K562 (cell line): ENCODE results near the gene RNF126. TPM values are rescaled to one million over a fixed set of nuclear protein-coding genes. Genes with fewer than 3 reads are reported as not detected.

Experiments used
- ATAC-seq: fragments of 200-7000 bp; cut with Tn5 transposase; 3 replicates; pipeline ENCODE4 v1.9.1; 2020; ENCODE audit warnings: moderate library complexity
- BruUV-seq: library from RNA; stranded (reverse); fragments of 400-500 nt; replicated peaks from 2 replicates; lab custom pipeline; 2021; lab: Mats Ljungman, UMichigan
- CTCF ChIA-PET: fragments of 300-600 bp; formaldehyde crosslinking; extraction: SDS; loops from one replicate; lab custom pipeline; 2021; ENCODE audit warnings: low intra/inter-chr PET ratio; lab: Yijun Ruan, JAX
- POLR2A ChIA-PET: fragments of 300-600, 350-650 bp; sonication (Branson Sonifier 250); formaldehyde crosslinking; extraction: SDS; loops from one replicate; lab custom pipeline; 2021; ENCODE audit warnings: antibody characterized with exemption, inconsistent platforms; lab: Yijun Ruan, JAX
- DNase-seq, 4 experiments: peaks; one replicate each; pipeline versions ENCODE4 v3.0.0 to v3.0.0-alpha.2; 2011 to 2018; ENCODE audit warnings: low spot score in 3 of 4, mixed read lengths in 3 of 4; ENCODE audit errors: extremely low read depth in 1 of 4
- FAIRE-seq: peaks from 2 replicates; lab custom pipeline; 2011; peaks lifted over from hg19 to GRCh38; lab: Jason Lieb, UNC
- H2AFZ ChIP-seq: 2 replicates; pipeline ENCODE4 v1.6.0; 2011; ENCODE audit warnings: low read depth, low read length, control low read depth, inconsistent platforms
- H3K27ac ChIP-seq: fragments of 200-600 bp; 3 replicates; pipeline ENCODE4 v1.8.0; 2011; ENCODE audit warnings: low read depth, mild to moderate bottlenecking, control low read depth, inconsistent platforms, low read length, moderate library complexity, mixed read lengths; ENCODE audit errors: extremely low read depth
- H3K27me3 ChIP-seq, 2 experiments: fragments of 300-600 bp in 1 of 2; 2 replicates in 1 of 2; 3 replicates in 1 of 2; pipeline versions ENCODE4 v1.6.0 to v1.8.0; 2011; ENCODE audit warnings: inconsistent platforms in 2 of 2, low read length in 2 of 2, mild to moderate bottlenecking in 1 of 2, mixed read lengths in 1 of 2, moderate library complexity in 1 of 2; ENCODE audit not compliant: control insufficient read depth in 2 of 2, insufficient read depth in 2 of 2
- H3K36me3 ChIP-seq: fragments of 300-600 bp; 3 replicates; pipeline ENCODE4 v1.8.0; 2011; ENCODE audit warnings: mild to moderate bottlenecking, low read length, inconsistent platforms; ENCODE audit not compliant: control insufficient read depth, insufficient read depth
- H3K4me1 ChIP-seq, 2 experiments: fragments of 200-600 bp in 1 of 2; replicated peaks in 1 of 2; 2 replicates in 1 of 2; 3 replicates in 1 of 2; pipeline versions ENCODE4 v1.5.1 to v1.8.0; 2011; ENCODE audit warnings: inconsistent platforms in 2 of 2, low read length in 2 of 2, mild to moderate bottlenecking in 1 of 2, mixed read lengths in 1 of 2, moderate library complexity in 1 of 2; ENCODE audit not compliant: control insufficient read depth in 2 of 2, insufficient read depth in 2 of 2
- H3K4me2 ChIP-seq: 2 replicates; pipeline ENCODE4 v1.6.1; 2011; ENCODE audit warnings: low read length, control low read depth, inconsistent platforms, mixed read lengths; ENCODE audit not compliant: insufficient read depth
- H3K4me3 ChIP-seq: fragments of 200-600 bp; sonication (generic), shearing (Covaris generic); 2 replicates; pipeline ENCODE4 v1.5.1; 2016; ENCODE audit warnings: control low read depth, inconsistent platforms
- H3K79me2 ChIP-seq: fragments of 200-600 bp; 3 replicates; pipeline ENCODE4 v1.8.0; 2011; ENCODE audit warnings: low read length, inconsistent platforms; ENCODE audit not compliant: control insufficient read depth, insufficient read depth
- H3K9ac ChIP-seq, 2 experiments: 2 replicates each; pipeline versions ENCODE4 v1.6.0 to v1.6.1; 2011; ENCODE audit warnings: low read depth in 2 of 2, low read length in 2 of 2, control low read depth in 1 of 2, inconsistent platforms in 1 of 2, mild to moderate bottlenecking in 1 of 2, mixed read lengths in 1 of 2; ENCODE audit not compliant: insufficient read depth in 1 of 2
- H3K9me1 ChIP-seq: one replicate; pipeline ENCODE4 v1.6.0; 2011; ENCODE audit warnings: inconsistent platforms, mild to moderate bottlenecking, low read length, moderate library complexity; ENCODE audit not compliant: control insufficient read depth, insufficient read depth
- H3K9me3 ChIP-seq: replicated peaks from 2 replicates; pipeline ENCODE4 v1.5.1; 2011; ENCODE audit warnings: low read depth, low read length, inconsistent platforms; ENCODE audit not compliant: control insufficient read depth, insufficient read depth
- H4K20me1 ChIP-seq: replicated peaks from 2 replicates; pipeline ENCODE4 v1.6.1; 2011; ENCODE audit warnings: low read length, inconsistent platforms, mixed read lengths; ENCODE audit not compliant: control insufficient read depth, insufficient read depth
- HMGXB4 ChIP-seq: sonication (generic); formaldehyde crosslinking; IDR thresholded peaks from 2 replicates; pipeline ENCODE4 v1.8.1; 2023; ENCODE audit warnings: mild to moderate bottlenecking, missing genetic modification reagents
- RBFOX2 ChIP-seq: fragments of 200-400 bp; formaldehyde crosslinking; IDR thresholded peaks from 2 replicates; pipeline ENCODE4 v1.6.1; 2017; ENCODE audit warnings: low read depth, mild to moderate bottlenecking, low read length, moderate library complexity
- SPI1 ChIP-seq: IDR thresholded peaks from 2 replicates; pipeline ENCODE4 v1.6.1; 2011; ENCODE audit warnings: low read depth, low read length, control low read depth, borderline replicate concordance
- THRB ChIP-seq: fragments of 450-650 bp; formaldehyde crosslinking; conservative IDR thresholded peaks from 2 replicates; pipeline ENCODE4 v1.4.0; 2022; ENCODE audit warnings: mild to moderate bottlenecking, missing genetic modification characterization
- ZNF584 ChIP-seq: fragments of 200-800 bp; sonication (Bioruptor generic); IDR thresholded peaks from 2 replicates; pipeline ENCODE4 v1.6.1; 2016; ENCODE audit warnings: low read depth, mild to moderate bottlenecking, missing genetic modification characterization, missing compliant biosample characterization
- WGBS: fragments of 100-300 bp; shearing (Covaris generic); methylation state at CpG from one replicate; pipeline ENCODE4 v1.1.6; 2016; ENCODE audit warnings: low coverage, mixed read lengths; ENCODE audit not compliant: insufficient coverage; ENCODE audit errors: missing lambda C conversion rate; 5-methylcytosine and 5-hydroxymethylcytosine counted together
- in situ Hi-C: fragments of 300-500 bp; cut with MboI; formaldehyde crosslinking; loops from 4 replicates; pipeline ENCODE4 v1.15.0; 2018; ENCODE audit warnings: inconsistent platforms, mixed read lengths
- intact Hi-C: fragments of 100-400 bp; cut with micrococcal nuclease; formaldehyde crosslinking; loops from 2 replicates; pipeline ENCODE4 v1.14.2; 2022
- polyA plus RNA-seq, 8 experiments: library from polyadenylated mRNA; depleted of rRNA in 4 of 8; stranded (reverse) in 5 of 8; unstranded in 3 of 8; fragments of >200 nt; fragmentation: Nextera tagmentation in 2 of 8; fragmentation: Illumina TruSeq in 1 of 8; extraction: Ambion mirVana in 2 of 8; extraction: Trizol in 1 of 8; gene quantifications; 2 replicates each; pipeline versions ENCODE4 v1.2.1 to v1.2.3, GENCODE V29; 2011 to 2014; ENCODE audit warnings: inconsistent platforms in 1 of 8, missing spikeins in 1 of 8
- total RNA-seq, 7 experiments: library from RNA; depleted of rRNA in 6 of 7; stranded (reverse); fragments of >200 nt in 6 of 7; fragmentation: Illumina TruSeq in 2 of 7; extraction: Trizol in 2 of 7; gene quantifications; 2 replicates each; pipeline versions ENCODE4 v1.2.1 to v1.2.3, GENCODE V29; 2011 to 2021; ENCODE audit warnings: low replicate concordance in 1 of 7
- TF ChIP-seq, protein P1 (sequence below): fragments of 450-650 bp; IDR thresholded peaks from 2 replicates; pipeline ENCODE4 v1.6.1; 2016; ENCODE audit warnings: borderline replicate concordance
- TF ChIP-seq, protein P2 (sequence below): sonication (generic); formaldehyde crosslinking; IDR thresholded peaks from 2 replicates; pipeline ENCODE4 v1.8.0; 2022; ENCODE audit warnings: mild to moderate bottlenecking, missing genetic modification reagents
- TF ChIP-seq, protein P3 (sequence below): sonication (generic); formaldehyde crosslinking; IDR thresholded peaks from 2 replicates; pipeline ENCODE4 v1.8.0; 2022; ENCODE audit warnings: missing genetic modification reagents, mild to moderate bottlenecking, moderate library complexity, borderline replicate concordance

Gene RNF126
- total and polyA plus RNA-seq, 9 of the 15 experiments (the other 6 are each of a cell fraction or from before 2014, with no cell fraction given), result 0.27 to 101 (median 12.3) TPM

DNA sequence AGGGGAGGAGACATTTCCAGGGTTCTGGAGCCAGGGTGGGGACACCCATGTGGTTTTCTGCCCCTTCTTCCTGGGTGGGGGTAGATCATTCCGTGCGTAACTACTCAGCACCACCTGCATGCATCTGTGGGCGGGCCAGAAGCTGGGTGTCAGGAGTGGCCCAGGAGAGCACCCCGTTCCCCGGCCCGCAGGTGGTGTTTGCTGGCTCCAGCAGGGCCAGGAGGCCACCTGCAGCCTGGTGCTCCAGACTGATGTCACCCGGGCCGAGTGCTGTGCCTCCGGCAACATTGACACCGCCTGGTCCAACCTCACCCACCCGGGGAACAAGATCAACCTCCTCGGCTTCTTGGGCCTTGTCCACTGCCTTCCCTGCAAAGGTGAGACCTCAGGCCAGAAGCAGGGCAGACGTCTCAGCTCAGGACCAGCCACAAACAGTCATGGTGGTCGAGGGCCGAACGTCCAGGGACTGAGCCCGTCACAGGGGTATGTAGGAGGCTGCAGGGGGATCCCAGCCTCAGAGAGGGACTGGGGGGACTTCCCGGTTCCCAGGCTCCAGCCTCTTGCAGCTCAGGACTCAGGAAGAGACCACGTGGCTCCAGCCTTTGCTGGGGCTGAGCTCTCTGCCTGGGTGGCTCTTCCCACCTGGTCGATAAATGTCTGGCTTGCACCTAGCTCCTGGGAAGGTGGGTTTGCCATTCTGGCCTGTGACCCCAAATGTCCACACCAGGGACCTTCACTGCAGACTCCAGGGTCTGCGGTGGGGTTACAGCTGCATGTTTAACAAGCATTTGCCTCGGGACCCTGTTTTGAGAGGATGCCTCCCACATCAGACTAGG is 14.8 kb upstream of the RNF126 start:
- H4K20me1 ChIP-seq, result no peaks in the 10 kb centered on the region
- DNase-seq (no peak), FAIRE-seq (no peak), ATAC-seq (no peak)
- intact Hi-C loops (no loop called here), in situ Hi-C loops (no loop called here)
- ChIA-PET CTCF (no interaction called here), POLR2A (interaction anchor here (0.5 to 1.2 kb wide), 5 partner anchors 8 to 34 kb away, joined by 3 read pairs; no protein-coding TSS in a partner anchor)
- H3K27ac ChIP-seq, result no peak overlapping the region
- 56% methylated on average over 20 of the region's 22 CpGs for WGBS
- peaks cover 8% of the 10 kb centered on the region for H3K79me2 ChIP-seq
- H3K9ac ChIP-seq, result peak overlapping the region in 1 of 2 experiments; percentile 83; a peak in 2 of 4 replicates
- H3K27me3 ChIP-seq, result no peaks in the 10 kb centered on the region; a peak in 1 of 5 replicates
- BruUV-seq, result no TSS peak
- H3K9me1 ChIP-seq, result peaks cover 10% of the 10 kb centered on the region
- H2AFZ ChIP-seq, result no peak overlapping the region
- peaks cover 5 to 80% of the 10 kb centered on the region in 2 experiments for H3K4me1 ChIP-seq
- H3K36me3 ChIP-seq, result no peaks in the 10 kb centered on the region
- no peaks in the 10 kb centered on the region for H3K9me3 ChIP-seq
- H3K4me3 ChIP-seq, result no peak overlapping the region
- no peak overlapping the region for H3K4me2 ChIP-seq
- TF ChIP-seq, protein P1, sequence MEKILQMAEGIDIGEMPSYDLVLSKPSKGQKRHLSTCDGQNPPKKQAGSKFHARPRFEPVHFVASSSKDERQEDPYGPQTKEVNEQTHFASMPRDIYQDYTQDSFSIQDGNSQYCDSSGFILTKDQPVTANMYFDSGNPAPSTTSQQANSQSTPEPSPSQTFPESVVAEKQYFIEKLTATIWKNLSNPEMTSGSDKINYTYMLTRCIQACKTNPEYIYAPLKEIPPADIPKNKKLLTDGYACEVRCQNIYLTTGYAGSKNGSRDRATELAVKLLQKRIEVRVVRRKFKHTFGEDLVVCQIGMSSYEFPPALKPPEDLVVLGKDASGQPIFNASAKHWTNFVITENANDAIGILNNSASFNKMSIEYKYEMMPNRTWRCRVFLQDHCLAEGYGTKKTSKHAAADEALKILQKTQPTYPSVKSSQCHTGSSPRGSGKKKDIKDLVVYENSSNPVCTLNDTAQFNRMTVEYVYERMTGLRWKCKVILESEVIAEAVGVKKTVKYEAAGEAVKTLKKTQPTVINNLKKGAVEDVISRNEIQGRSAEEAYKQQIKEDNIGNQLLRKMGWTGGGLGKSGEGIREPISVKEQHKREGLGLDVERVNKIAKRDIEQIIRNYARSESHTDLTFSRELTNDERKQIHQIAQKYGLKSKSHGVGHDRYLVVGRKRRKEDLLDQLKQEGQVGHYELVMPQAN, result no peak
- TF ChIP-seq ZNF584 (CRISPR knock-in tag), result no peak
- TF ChIP-seq, protein P2, sequence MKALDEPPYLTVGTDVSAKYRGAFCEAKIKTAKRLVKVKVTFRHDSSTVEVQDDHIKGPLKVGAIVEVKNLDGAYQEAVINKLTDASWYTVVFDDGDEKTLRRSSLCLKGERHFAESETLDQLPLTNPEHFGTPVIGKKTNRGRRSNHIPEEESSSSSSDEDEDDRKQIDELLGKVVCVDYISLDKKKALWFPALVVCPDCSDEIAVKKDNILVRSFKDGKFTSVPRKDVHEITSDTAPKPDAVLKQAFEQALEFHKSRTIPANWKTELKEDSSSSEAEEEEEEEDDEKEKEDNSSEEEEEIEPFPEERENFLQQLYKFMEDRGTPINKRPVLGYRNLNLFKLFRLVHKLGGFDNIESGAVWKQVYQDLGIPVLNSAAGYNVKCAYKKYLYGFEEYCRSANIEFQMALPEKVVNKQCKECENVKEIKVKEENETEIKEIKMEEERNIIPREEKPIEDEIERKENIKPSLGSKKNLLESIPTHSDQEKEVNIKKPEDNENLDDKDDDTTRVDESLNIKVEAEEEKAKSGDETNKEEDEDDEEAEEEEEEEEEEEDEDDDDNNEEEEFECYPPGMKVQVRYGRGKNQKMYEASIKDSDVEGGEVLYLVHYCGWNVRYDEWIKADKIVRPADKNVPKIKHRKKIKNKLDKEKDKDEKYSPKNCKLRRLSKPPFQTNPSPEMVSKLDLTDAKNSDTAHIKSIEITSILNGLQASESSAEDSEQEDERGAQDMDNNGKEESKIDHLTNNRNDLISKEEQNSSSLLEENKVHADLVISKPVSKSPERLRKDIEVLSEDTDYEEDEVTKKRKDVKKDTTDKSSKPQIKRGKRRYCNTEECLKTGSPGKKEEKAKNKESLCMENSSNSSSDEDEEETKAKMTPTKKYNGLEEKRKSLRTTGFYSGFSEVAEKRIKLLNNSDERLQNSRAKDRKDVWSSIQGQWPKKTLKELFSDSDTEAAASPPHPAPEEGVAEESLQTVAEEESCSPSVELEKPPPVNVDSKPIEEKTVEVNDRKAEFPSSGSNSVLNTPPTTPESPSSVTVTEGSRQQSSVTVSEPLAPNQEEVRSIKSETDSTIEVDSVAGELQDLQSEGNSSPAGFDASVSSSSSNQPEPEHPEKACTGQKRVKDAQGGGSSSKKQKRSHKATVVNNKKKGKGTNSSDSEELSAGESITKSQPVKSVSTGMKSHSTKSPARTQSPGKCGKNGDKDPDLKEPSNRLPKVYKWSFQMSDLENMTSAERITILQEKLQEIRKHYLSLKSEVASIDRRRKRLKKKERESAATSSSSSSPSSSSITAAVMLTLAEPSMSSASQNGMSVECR (CRISPR knock-in tag), result no peak
- TF ChIP-seq SPI1, result no peak
- TF ChIP-seq, protein P3, sequence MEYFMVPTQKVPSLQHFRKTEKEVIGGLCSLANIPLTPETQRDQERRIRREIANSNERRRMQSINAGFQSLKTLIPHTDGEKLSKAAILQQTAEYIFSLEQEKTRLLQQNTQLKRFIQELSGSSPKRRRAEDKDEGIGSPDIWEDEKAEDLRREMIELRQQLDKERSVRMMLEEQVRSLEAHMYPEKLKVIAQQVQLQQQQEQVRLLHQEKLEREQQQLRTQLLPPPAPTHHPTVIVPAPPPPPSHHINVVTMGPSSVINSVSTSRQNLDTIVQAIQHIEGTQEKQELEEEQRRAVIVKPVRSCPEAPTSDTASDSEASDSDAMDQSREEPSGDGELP (CRISPR knock-in tag), result peak; percentile 11; the same call in 1 of the 2 replicates
- TF ChIP-seq THRB (CRISPR knock-in tag), result no peak
- 0 out of 2 replicates have a peak, but pooled peaks have one; percentile 13 for TF ChIP-seq RBFOX2
- no peak for TF ChIP-seq HMGXB4 (CRISPR knock-in tag)
